GM12874 (cell line): ENCODE results near the gene WDR86.

ENCODE experiments used
- CTCF ChIP-seq: IDR thresholded peaks from 2 replicates; pipeline ENCODE4 v1.5.1; 2011; ENCODE audit warnings: low read depth, mild to moderate bottlenecking, control low read depth, low read length, moderate library complexity; ENCODE audit not compliant: insufficient read depth

The WDR86 gene

GRCh38 chr7:151406886-151407583 lies 2.8 kb downstream of the WDR86 start:
- TF ChIP-seq CTCF: no peak

- no peak for TF ChIP-seq CTCF
Observed at GRCh38 chr7:151406051-151406875, 3.6 kb downstream of the WDR86 start.

GRCh38 chr7:151405588-151405987 lies 4.2 kb downstream of the WDR86 start:
- TF ChIP-seq CTCF: no peak

- no peak for TF ChIP-seq CTCF
Observed at GRCh38 chr7:151405056-151405455, 4.8 kb downstream of the WDR86 start.

GRCh38 chr7:151404216-151405011 lies 5.4 kb downstream of the WDR86 start:
- TF ChIP-seq CTCF: no peak

GRCh38 chr7:151403764-151404163 lies 6.1 kb downstream of the WDR86 start:
- no peak for TF ChIP-seq CTCF
